PC-3 (cell line): ENCODE data around the gene DNAI4.

Experiments
- CTCF ChIP-seq: fragments of 300-600 bp; sonication (generic); conservative IDR thresholded peaks from 2 replicates; pipeline ENCODE4 v1.5.1; 2017; ENCODE audit warnings: antibody characterized with exemption, low read depth, mild to moderate bottlenecking, low read length
- EZH2phosphoT487 ChIP-seq: fragments of 300-600 bp; sonication (generic); IDR thresholded peaks from 2 replicates; pipeline ENCODE4 v1.6.1; 2018; ENCODE audit warnings: mild to moderate bottlenecking, antibody characterized with exemption, low read length, borderline replicate concordance

- TF ChIP-seq CTCF (no peak), EZH2phosphoT487 (no peak)
These were observed 89.7 kb downstream of the DNAI4 start for GRCh38 chr1:66834926-66835325.
